DOHH2 (cell line): Measurements from ENCODE around the gene KRTAP5-5.

ENCODE experiments used
- H3F3A ChIP-seq: fragments of 200-600 bp; sonication (generic), shearing (Covaris generic); 2 replicates; pipeline ENCODE4 v1.6.0; 2016; ENCODE audit warnings: antibody characterized with exemption, mild to moderate bottlenecking; ENCODE audit not compliant: control insufficient read depth, insufficient read depth
- H3K27ac ChIP-seq: fragments of 200-600 bp; sonication (generic); 2 replicates; pipeline ENCODE4 v1.5.1; 2014; ENCODE audit warnings: low read depth, mild to moderate bottlenecking, low read length, moderate library complexity
- H3K27me3 ChIP-seq: fragments of 200-600 bp; sonication (generic); 2 replicates; pipeline ENCODE4 v1.6.1; 2014; ENCODE audit warnings: mild to moderate bottlenecking, low read length, mixed read lengths; ENCODE audit not compliant: control insufficient read depth
- H3K36me3 ChIP-seq: fragments of 200-600 bp; sonication (generic); 2 replicates; pipeline ENCODE4 v1.6.1; 2014; ENCODE audit warnings: mild to moderate bottlenecking, low read length, moderate library complexity, mixed read lengths; ENCODE audit not compliant: control insufficient read depth
- H3K4me1 ChIP-seq: fragments of 200-600 bp; sonication (generic); 2 replicates; pipeline ENCODE4 v1.6.1; 2014; ENCODE audit warnings: mild to moderate bottlenecking, low read length, mixed read lengths; ENCODE audit not compliant: control insufficient read depth
- H3K4me2 ChIP-seq: fragments of 200-600 bp; sonication (generic); 2 replicates; pipeline ENCODE4 v1.6.0; 2014; ENCODE audit warnings: mild to moderate bottlenecking, low read length, moderate library complexity
- H3K4me3 ChIP-seq: fragments of 200-600 bp; sonication (generic); 2 replicates; pipeline ENCODE4 v1.5.1; 2014; ENCODE audit warnings: mild to moderate bottlenecking, low read length, mixed read lengths
- H3K79me2 ChIP-seq: fragments of 200-600 bp; sonication (generic); 2 replicates; pipeline ENCODE4 v1.6.1; 2014; ENCODE audit warnings: mild to moderate bottlenecking, low read length, mixed read lengths; ENCODE audit not compliant: control insufficient read depth
- H3K9me2 ChIP-seq: fragments of 200-600 bp; sonication (generic); replicated peaks from 2 replicates; pipeline ENCODE4 v1.6.1; 2014; ENCODE audit warnings: mild to moderate bottlenecking, low read length, mixed read lengths; ENCODE audit not compliant: control insufficient read depth
- H3K9me3 ChIP-seq: fragments of 200-600 bp; sonication (generic); 2 replicates; pipeline ENCODE4 v1.6.1; 2014; ENCODE audit warnings: antibody characterized with exemption, low read length, mixed read lengths; ENCODE audit not compliant: control insufficient read depth, insufficient read depth
- H4K20me1 ChIP-seq: fragments of 200-600 bp; sonication (generic); 2 replicates; pipeline ENCODE4 v1.6.0; 2014; ENCODE audit warnings: low read depth, mild to moderate bottlenecking, antibody characterized with exemption, low read length, moderate library complexity; ENCODE audit not compliant: control insufficient read depth, insufficient read depth
- CTCF ChIP-seq: fragments of 200-600 bp; sonication (generic); IDR thresholded peaks from one replicate; pipeline ENCODE4 v1.5.1; 2014; ENCODE audit warnings: antibody characterized with exemption, mild to moderate bottlenecking, low read depth, low read length; ENCODE audit not compliant: poor library complexity, severe bottlenecking
- EZH2phosphoT487 ChIP-seq: fragments of 200-600 bp; sonication (generic); IDR thresholded peaks from 2 replicates; pipeline ENCODE4 v1.6.1; 2017; ENCODE audit warnings: borderline replicate concordance, mild to moderate bottlenecking, antibody characterized with exemption, low read length, moderate library complexity, mixed read lengths

The KRTAP5-5 gene

GRCh38 chr11:1647901-1648652, 18.5 kb downstream of the KRTAP5-5 start:
- Histone ChIP-seq H3K36me3 (no peaks in the 10 kb centered on the region), H3K4me2 (no peak overlapping the region), H4K20me1 (no peaks in the 10 kb centered on the region; the same call in 1 of the 2 replicates), H3K9me3 (no peaks in the 10 kb centered on the region), H3K4me1 (no peaks in the 10 kb centered on the region), H3K27ac (no peak overlapping the region), H3K9me2 (no peaks in the 10 kb centered on the region), H3K27me3 (peaks cover under 1% of the 10 kb centered on the region; the same call in 1 of the 2 replicates), H3K4me3 (no peak overlapping the region), H3K79me2 (no peaks in the 10 kb centered on the region), H3F3A (no peaks in the 10 kb centered on the region)
- TF ChIP-seq EZH2phosphoT487 (no peak), CTCF (no peak)

- Histone ChIP-seq H3K9me2 (no peaks in the 10 kb centered on the region), H3K79me2 (no peaks in the 10 kb centered on the region)
- TF ChIP-seq EZH2phosphoT487 (no peak), CTCF (no peak)
Observed at GRCh38 chr11:1648653-1649420, 19.3 kb downstream of the KRTAP5-5 start.

GRCh38 chr11:1650034-1650917, 20.7 kb downstream of the KRTAP5-5 start:
- H3K9me2 ChIP-seq: no peaks in the 10 kb centered on the region
- peaks cover 4% of the 10 kb centered on the region; the same call in 1 of the 2 replicates for H3K27me3 ChIP-seq
- H3F3A ChIP-seq: no peaks in the 10 kb centered on the region
- H3K4me2 ChIP-seq: no peak overlapping the region
- no peaks in the 10 kb centered on the region; the same call in 1 of the 2 replicates for H4K20me1 ChIP-seq
- no peak overlapping the region for H3K27ac ChIP-seq
- no peaks in the 10 kb centered on the region for H3K9me3 ChIP-seq
- no peak overlapping the region for H3K4me3 ChIP-seq
- no peaks in the 10 kb centered on the region for H3K36me3 ChIP-seq
- no peaks in the 10 kb centered on the region for H3K79me2 ChIP-seq
- H3K4me1 ChIP-seq: no peaks in the 10 kb centered on the region
- no peak for TF ChIP-seq CTCF
- TF ChIP-seq EZH2phosphoT487: no peak

More at GRCh38 chr11:1648653-1649420, 19.3 kb downstream of the KRTAP5-5 start:
- no peak overlapping the region for H3K27ac ChIP-seq
- H3K27me3 ChIP-seq: peaks cover 4% of the 10 kb centered on the region; the same call in 1 of the 2 replicates
- H3K4me2 ChIP-seq: no peak overlapping the region
- no peaks in the 10 kb centered on the region; the same call in 1 of the 2 replicates for H4K20me1 ChIP-seq
- no peaks in the 10 kb centered on the region for H3F3A ChIP-seq
- H3K4me3 ChIP-seq: no peak overlapping the region
- H3K36me3 ChIP-seq: no peaks in the 10 kb centered on the region
- no peaks in the 10 kb centered on the region for H3K4me1 ChIP-seq
- H3K9me3 ChIP-seq: no peaks in the 10 kb centered on the region
